Mammary epithelial cell (primary cell): ENCODE data around the gene C1orf159.

Source experiments
- EZH2 ChIP-seq: IDR thresholded peaks from 2 replicates; pipeline ENCODE4 v1.6.1; 2012; ENCODE audit warnings: low read length, inconsistent platforms, borderline replicate concordance
- TF ChIP-seq, protein P1 (sequence below), 2 donors: IDR thresholded peaks in 1 of 2; conservative IDR thresholded peaks in 1 of 2; 2 replicates each; pipeline ENCODE4 v1.5.1; 2011 to 2012; ENCODE audit warnings: inconsistent platforms in 2 of 2, low read length in 2 of 2, mild to moderate bottlenecking in 2 of 2, control low read depth in 1 of 2, low read depth in 1 of 2; ENCODE audit not compliant: insufficient read depth in 1 of 2; ENCODE audit errors: extremely low read depth in 1 of 2

DNA sequence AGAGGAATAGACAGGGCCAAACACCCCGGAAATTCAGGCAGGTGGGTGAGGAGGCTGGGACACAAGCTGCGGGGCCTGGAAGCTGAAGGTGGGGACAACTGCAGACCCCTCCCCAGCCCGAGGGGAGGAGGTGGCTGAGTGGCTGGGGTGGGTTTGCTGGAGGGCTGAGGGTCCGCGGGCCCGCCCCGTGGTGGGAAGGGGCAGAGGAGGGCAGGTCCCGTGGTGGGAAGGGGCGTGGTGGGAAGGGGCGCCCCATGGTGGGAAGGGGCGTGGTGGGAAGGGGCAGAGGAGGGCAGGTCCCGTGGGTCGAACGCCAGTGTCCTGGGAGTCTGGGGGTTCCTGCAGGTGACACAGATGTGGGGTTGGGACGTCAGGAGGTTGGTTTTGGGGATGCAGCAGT, 33.5 kb upstream of the C1orf159 start:
- TF ChIP-seq, protein P1, sequence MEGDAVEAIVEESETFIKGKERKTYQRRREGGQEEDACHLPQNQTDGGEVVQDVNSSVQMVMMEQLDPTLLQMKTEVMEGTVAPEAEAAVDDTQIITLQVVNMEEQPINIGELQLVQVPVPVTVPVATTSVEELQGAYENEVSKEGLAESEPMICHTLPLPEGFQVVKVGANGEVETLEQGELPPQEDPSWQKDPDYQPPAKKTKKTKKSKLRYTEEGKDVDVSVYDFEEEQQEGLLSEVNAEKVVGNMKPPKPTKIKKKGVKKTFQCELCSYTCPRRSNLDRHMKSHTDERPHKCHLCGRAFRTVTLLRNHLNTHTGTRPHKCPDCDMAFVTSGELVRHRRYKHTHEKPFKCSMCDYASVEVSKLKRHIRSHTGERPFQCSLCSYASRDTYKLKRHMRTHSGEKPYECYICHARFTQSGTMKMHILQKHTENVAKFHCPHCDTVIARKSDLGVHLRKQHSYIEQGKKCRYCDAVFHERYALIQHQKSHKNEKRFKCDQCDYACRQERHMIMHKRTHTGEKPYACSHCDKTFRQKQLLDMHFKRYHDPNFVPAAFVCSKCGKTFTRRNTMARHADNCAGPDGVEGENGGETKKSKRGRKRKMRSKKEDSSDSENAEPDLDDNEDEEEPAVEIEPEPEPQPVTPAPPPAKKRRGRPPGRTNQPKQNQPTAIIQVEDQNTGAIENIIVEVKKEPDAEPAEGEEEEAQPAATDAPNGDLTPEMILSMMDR (conservative IDR thresholded peaks at IDR 0.05 in 1 of 2, IDR thresholded peaks at IDR 0.05 in 1 of 2; ENCODE audit: extremely low read depth in 1 of 2, insufficient read depth in 1 of 2, low read depth in 1 of 2, low read length in 2 of 2): no peak
- TF ChIP-seq EZH2: no peak
